Measurements from ENCODE around the gene BHLHE23. TPM values are rescaled to one million over a fixed set of nuclear protein-coding genes. Genes with fewer than 3 reads are reported as not detected.

The BHLHE23 gene
- polyA plus RNA-seq, 1 of the 3 experiments (the other 2 are of a cell fraction): not detected

- Histone ChIP-seq H3K4me3 (ENCODE audit: low read depth in 2 of 2, low read length in 1 of 2) (no peak overlapping the region), H3K27me3 (ENCODE audit: insufficient read depth) (peaks cover 26% of the 10 kb centered on the region), H3K4me1 (ENCODE audit: control insufficient read depth in 1 of 2, insufficient read depth in 2 of 2, low read depth in 1 of 2, low read length in 1 of 2) (peaks cover 0 to 3% of the 10 kb centered on the region in 2 experiments; a peak in 1 of 4 replicates), H4K20me1 (ENCODE audit: insufficient read depth) (0 out of 2 replicates have a peak, but pooled peaks cover 3% of the 10 kb centered on the region), H3K36me3 (replicated peaks in 1 of 2; ENCODE audit: control insufficient read depth in 1 of 2, insufficient read depth in 2 of 2, low read length in 1 of 2) (no peaks in the 10 kb centered on the region), H2AFZ (ENCODE audit: low read depth) (no peak overlapping the region), H3F3A (replicated peaks; ENCODE audit: insufficient read depth) (no peaks in the 10 kb centered on the region), H3K9ac (no peak overlapping the region), H3K9me3 (no peaks in the 10 kb centered on the region), H3K27ac (ENCODE audit: low read depth in 2 of 2, low read length in 1 of 2) (no peak overlapping the region), H3K79me2 (ENCODE audit: insufficient read depth) (no peaks in the 10 kb centered on the region), H3K9me2 (no peaks in the 10 kb centered on the region), H3K4me2 (no peak overlapping the region)
- DNase-seq: no peak
- 37% methylated on average over 16 of the region's 16 CpGs for WGBS (ENCODE audit: low lambda C conversion rate)
- ChIA-PET POLR2A (no interaction called here), CTCF (interaction anchor here (1.3 to 2.3 kb wide), 2 partner anchors 13 to 69 kb away, joined by 4 to 10 read pairs; no protein-coding TSS in a partner anchor)
- TF ChIP-seq CHD2 (IDR thresholded peaks at IDR 0.05; ENCODE audit: low read length, partially characterized antibody): no peak
- TF ChIP-seq NFIC (IDR thresholded peaks at IDR 0.05; ENCODE audit: borderline replicate concordance): no peak
- no peak for TF ChIP-seq ELF1 (IDR thresholded peaks at IDR 0.05)
- TF ChIP-seq, protein P1, sequence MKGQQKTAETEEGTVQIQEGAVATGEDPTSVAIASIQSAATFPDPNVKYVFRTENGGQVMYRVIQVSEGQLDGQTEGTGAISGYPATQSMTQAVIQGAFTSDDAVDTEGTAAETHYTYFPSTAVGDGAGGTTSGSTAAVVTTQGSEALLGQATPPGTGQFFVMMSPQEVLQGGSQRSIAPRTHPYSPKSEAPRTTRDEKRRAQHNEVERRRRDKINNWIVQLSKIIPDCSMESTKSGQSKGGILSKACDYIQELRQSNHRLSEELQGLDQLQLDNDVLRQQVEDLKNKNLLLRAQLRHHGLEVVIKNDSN (IDR thresholded peaks at IDR 0.05; ENCODE audit: borderline replicate concordance, low read depth): no peak
- TF ChIP-seq MAX (IDR thresholded peaks at IDR 0.05; ENCODE audit: low read depth): no peak
- no peak for TF ChIP-seq TAF1 (IDR thresholded peaks at IDR 0.05; ENCODE audit: borderline replicate concordance, low read depth, low read length)
- no peak for TF ChIP-seq USF2 (IDR thresholded peaks at IDR 0.05; ENCODE audit: borderline replicate concordance, low read depth, low read length)
- TF ChIP-seq TEAD4 (IDR thresholded peaks at IDR 0.05; ENCODE audit: borderline replicate concordance, insufficient read depth): no peak
- no peak for TF ChIP-seq TCF12 (IDR thresholded peaks at IDR 0.05)
- no peak for TF ChIP-seq FOXJ3 (CRISPR knock-in tag; IDR thresholded peaks at IDR 0.05)
- no peak for TF ChIP-seq SIN3A (IDR thresholded peaks at IDR 0.05; ENCODE audit: borderline replicate concordance, low read depth, low read length)
These were observed 37.5 kb downstream of the BHLHE23 start for GRCh38 chr20:62969179-62969760.

DNA sequence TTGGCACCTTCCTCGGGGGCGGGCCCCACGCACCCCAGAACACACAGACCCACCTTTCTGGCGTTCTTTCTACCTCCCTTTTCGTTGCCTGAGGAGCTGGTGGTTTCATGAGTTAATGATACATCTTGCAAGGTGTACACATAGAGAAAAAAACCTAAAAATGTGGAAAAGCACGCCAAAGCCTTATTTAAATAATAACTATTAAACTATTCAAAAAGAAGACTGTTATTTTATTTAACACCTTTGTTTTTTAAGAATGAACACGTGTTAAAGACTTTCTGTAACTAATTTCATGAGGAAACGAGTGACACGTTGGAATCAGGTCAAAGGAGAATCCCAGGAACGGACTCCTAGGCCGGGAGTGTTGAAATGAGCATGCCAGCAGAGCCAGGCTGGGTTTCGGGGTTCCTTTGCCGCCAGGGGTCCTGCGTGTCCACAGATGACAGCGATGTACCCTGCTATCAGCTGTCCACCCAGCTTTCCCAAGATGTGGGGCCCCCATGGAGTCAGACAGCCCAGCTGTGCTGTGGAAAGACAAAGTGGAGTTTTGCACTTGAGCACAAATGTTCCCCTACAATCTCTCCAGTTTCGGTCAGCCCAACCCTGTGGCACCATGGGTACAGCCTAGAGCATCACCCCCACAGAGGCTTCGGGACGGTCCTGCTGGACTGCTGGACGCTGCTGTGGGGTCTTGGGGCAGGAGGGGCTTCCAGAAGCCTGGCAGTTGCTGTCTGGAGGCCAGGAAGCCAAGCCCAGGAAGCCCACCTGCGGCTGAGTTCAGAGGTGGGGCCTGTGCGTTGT is 38.2 kb downstream of the BHLHE23 start:
- H4K20me1 ChIP-seq (ENCODE audit: insufficient read depth): 0 out of 2 replicates have a peak, but pooled peaks cover 3% of the 10 kb centered on the region
- no peak overlapping the region for H3K9ac ChIP-seq
- H2AFZ ChIP-seq (ENCODE audit: low read depth): no peak overlapping the region
- H3K4me1 ChIP-seq (ENCODE audit: control insufficient read depth in 1 of 2, insufficient read depth in 2 of 2, low read depth in 1 of 2, low read length in 1 of 2): peaks cover 0 to 3% of the 10 kb centered on the region in 2 experiments; a peak in 1 of 4 replicates
- no peak overlapping the region for H3K27ac ChIP-seq (ENCODE audit: low read depth in 2 of 2, low read length in 1 of 2)
- no peak overlapping the region for H3K4me3 ChIP-seq (ENCODE audit: low read depth in 2 of 2, low read length in 1 of 2)
- 41% methylated on average over 17 of the region's 21 CpGs for WGBS (ENCODE audit: low lambda C conversion rate)
- no peaks in the 10 kb centered on the region for H3K9me3 ChIP-seq
- H3K4me2 ChIP-seq: no peak overlapping the region
- H3F3A ChIP-seq (replicated peaks; ENCODE audit: insufficient read depth): no peaks in the 10 kb centered on the region
- H3K9me2 ChIP-seq: no peaks in the 10 kb centered on the region
- CTCF ChIA-PET: interaction anchor here (0.7 kb wide), 1 partner anchor 11 kb away, joined by 3 read pairs; no protein-coding TSS in a partner anchor
- no peaks in the 10 kb centered on the region for H3K79me2 ChIP-seq (ENCODE audit: insufficient read depth)
- H3K27me3 ChIP-seq (ENCODE audit: insufficient read depth): peaks cover 22% of the 10 kb centered on the region; the same call in 1 of the 2 replicates
- POLR2A ChIA-PET: no interaction called here
- no peak for DNase-seq
- no peaks in the 10 kb centered on the region for H3K36me3 ChIP-seq (replicated peaks in 1 of 2; ENCODE audit: control insufficient read depth in 1 of 2, insufficient read depth in 2 of 2, low read length in 1 of 2)
- no peak for TF ChIP-seq SIN3A (IDR thresholded peaks at IDR 0.05; ENCODE audit: borderline replicate concordance, low read depth, low read length)
- TF ChIP-seq CTCF (IDR thresholded peaks at IDR 0.05): no peak
- TF ChIP-seq NRF1 (IDR thresholded peaks at IDR 0.05; ENCODE audit: low read depth, low read length): no peak
- TF ChIP-seq, protein P1 (IDR thresholded peaks at IDR 0.05; ENCODE audit: borderline replicate concordance, low read depth): no peak
- no peak for TF ChIP-seq RFX5 (IDR thresholded peaks at IDR 0.05; ENCODE audit: low read length)
- no peak for TF ChIP-seq SMC3 (IDR thresholded peaks at IDR 0.05; ENCODE audit: low read depth, low read length)
- no peak for TF ChIP-seq EP300 (IDR thresholded peaks at IDR 0.05; ENCODE audit: borderline replicate concordance in 1 of 2, low read depth in 1 of 2, low read length in 1 of 2)
- no peak for TF ChIP-seq EZH2phosphoT487 (IDR thresholded peaks at IDR 0.05; ENCODE audit: borderline replicate concordance, low read depth)
- no peak for TF ChIP-seq YY1 (IDR thresholded peaks at IDR 0.05; ENCODE audit: low read depth)
- TF ChIP-seq USF2 (IDR thresholded peaks at IDR 0.05; ENCODE audit: borderline replicate concordance, low read depth, low read length): no peak
- TF ChIP-seq JUND (IDR thresholded peaks at IDR 0.05): no peak
- TF ChIP-seq GABPA (IDR thresholded peaks at IDR 0.05; ENCODE audit: low read depth): no peak

Measured in SK-N-SH (cell line).